Fibroblast of mammary gland (primary cell): ENCODE measurements around the gene UXS1.

Experiments
- DNase-seq: peaks from one replicate; pipeline ENCODE4 v3.0.0-alpha.2; 2010; ENCODE audit warnings: low read depth
- H3K4me3 ChIP-seq: 2 replicates; pipeline ENCODE4 v1.5.1; 2011; ENCODE audit warnings: low read depth, mild to moderate bottlenecking, low read length, moderate library complexity; ENCODE audit not compliant: control insufficient read depth
- TF ChIP-seq, protein P1 (sequence below): conservative IDR thresholded peaks from 2 replicates; pipeline ENCODE4 v1.5.1; 2011; ENCODE audit warnings: low read depth, low read length, inconsistent platforms; ENCODE audit not compliant: control insufficient read depth, insufficient read depth

UXS1 gene

DNA sequence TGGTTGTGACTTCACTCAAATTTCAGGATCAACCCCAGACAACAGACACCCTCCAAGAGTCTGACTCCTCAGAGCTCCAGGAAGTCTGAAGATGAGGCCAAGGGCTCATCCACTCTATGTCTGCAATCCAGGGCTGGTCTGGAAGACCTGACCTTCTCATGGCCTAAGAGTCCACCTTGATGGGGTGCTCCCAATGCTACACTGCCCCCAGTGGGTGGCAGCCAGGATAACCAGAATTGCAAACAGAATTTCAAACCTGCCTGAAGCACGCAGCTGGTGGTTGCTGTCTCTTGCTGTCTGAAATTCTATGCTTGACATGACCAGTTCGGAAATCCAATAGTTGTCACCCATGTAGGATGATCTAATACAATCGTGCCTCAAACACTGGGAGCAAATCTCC, 96.0 kb downstream of the UXS1 start:
- H3K4me3 ChIP-seq, result no peak overlapping the region
- DNase-seq, result peak; percentile 5
- TF ChIP-seq, protein P1, sequence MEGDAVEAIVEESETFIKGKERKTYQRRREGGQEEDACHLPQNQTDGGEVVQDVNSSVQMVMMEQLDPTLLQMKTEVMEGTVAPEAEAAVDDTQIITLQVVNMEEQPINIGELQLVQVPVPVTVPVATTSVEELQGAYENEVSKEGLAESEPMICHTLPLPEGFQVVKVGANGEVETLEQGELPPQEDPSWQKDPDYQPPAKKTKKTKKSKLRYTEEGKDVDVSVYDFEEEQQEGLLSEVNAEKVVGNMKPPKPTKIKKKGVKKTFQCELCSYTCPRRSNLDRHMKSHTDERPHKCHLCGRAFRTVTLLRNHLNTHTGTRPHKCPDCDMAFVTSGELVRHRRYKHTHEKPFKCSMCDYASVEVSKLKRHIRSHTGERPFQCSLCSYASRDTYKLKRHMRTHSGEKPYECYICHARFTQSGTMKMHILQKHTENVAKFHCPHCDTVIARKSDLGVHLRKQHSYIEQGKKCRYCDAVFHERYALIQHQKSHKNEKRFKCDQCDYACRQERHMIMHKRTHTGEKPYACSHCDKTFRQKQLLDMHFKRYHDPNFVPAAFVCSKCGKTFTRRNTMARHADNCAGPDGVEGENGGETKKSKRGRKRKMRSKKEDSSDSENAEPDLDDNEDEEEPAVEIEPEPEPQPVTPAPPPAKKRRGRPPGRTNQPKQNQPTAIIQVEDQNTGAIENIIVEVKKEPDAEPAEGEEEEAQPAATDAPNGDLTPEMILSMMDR, result peak; percentile 27

DNA sequence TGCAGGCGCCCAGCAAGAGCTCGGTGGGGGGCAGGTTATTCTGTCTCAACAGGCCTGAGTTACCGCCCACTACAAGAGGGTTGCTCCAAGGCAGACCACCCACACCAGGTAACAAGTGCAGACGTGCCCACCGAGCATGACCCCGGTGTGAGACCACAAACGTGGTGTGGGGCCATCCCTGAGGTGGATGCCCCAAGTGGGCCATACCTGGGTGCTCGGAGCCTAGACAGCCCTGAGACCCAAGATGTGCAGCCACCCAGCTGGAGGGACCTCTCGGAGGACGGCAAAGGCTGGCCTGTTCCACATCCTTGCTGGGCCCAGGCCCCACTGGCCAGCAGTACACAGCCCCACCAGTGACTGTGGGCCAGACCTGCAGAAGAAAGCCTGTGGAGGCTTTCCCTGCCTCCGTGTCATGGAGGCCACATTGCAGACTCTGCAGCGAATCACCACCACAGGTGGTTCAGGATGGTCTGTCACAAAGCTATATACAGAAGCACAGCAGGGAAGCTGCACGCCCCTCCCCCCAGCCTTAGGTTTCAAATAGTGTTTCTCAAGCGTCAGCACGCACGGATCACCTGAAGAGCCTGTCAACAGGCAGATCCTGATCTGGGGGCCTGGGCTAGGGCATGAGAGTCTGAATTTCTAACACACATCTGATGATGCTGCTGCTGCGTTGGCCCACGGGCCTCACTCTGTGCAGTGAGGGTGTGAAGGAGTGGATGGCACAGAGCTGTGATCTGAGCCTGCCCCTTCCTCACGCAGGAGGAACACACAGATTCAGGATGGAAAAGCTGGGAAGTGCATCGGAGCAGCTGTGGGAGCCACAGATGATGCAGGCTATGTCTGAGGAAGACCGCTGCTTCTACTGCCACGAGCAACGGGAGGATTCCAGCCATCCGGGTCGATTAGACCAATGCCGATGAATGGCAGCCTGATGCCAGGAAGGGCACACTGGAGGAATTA, 96.8 kb downstream of the UXS1 start:
- no peak for DNase-seq
- TF ChIP-seq, protein P1, result no peak
- H3K4me3 ChIP-seq, result no peak overlapping the region

DNA sequence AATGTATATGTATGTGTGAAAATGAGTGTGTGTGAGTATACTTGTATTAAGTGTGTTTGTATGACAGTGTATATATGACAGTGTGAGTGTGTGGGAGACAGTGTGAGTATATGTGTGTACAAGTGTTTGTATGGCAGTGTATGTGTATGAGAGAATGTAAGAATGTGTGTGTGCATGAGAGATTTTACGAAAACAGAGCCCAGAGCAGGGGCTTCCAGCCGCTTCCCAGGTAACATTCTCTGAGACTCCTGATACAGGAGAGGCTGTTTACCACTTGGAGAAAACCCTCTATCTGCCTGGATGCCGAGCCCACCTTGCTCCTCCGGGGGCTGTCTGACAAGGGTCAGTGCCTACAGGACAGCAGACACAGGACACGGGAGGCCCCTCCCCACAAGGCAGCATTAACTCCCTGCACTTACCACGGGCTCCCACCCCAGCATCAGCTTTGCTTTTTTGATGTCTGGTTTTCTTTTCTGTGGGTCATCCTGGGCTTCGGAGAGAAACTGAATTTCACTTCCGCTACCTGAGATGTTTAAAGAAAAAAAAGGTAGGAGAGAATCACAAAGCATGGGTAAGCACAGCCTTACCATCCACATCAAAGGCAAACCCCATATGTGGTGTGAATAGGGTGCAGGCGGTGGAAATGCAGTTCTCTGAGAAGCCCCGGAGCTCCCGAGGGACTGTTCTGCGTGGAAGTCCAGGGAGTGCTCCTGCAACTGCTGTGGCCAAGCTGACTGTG, 97.6 kb downstream of the UXS1 start:
- H3K4me3 ChIP-seq, result no peak overlapping the region
- DNase-seq, result no peak
- TF ChIP-seq, protein P1, result no peak

DNA sequence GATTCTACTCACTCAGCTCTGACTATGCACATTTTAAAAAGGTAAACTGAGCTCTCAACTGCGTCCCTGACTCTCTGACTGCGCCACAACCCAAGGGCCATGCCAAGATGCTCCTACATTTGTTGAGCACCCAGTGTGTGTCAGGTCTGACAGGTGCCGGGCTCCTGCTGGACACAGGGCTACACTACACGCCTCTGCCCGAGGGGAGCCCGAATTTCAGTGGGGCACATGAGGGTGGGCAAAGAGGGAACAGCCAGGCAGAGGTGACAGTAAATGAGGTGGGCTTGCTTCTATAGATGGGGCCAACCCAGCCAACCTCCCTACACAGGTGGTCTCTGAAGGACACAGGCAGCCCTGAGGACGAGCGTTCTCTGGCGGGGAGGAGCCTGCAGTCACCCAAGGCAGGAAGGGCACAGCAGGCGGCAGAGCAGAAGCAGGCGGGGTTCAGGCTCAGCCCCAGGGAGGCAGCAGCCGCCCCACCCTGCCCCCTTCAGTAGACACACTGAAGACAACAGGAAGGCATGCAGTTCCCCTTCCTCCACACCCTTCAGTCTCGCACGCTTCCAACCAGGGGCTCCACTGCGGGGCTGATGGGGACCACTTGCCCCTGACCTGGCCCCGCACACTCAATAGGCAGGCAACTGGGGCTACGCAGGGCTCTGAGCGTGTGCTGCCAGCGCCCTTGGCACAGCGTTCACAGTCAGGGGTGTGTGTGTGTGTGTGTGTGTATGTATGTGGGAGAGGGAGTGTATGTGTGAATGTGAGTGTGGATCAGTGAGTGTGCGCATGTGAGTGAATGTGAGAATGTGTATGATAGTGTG, 98.4 kb downstream of the UXS1 start:
- DNase-seq, result no peak
- no peak overlapping the region for H3K4me3 ChIP-seq
- TF ChIP-seq, protein P1, result no peak

DNA sequence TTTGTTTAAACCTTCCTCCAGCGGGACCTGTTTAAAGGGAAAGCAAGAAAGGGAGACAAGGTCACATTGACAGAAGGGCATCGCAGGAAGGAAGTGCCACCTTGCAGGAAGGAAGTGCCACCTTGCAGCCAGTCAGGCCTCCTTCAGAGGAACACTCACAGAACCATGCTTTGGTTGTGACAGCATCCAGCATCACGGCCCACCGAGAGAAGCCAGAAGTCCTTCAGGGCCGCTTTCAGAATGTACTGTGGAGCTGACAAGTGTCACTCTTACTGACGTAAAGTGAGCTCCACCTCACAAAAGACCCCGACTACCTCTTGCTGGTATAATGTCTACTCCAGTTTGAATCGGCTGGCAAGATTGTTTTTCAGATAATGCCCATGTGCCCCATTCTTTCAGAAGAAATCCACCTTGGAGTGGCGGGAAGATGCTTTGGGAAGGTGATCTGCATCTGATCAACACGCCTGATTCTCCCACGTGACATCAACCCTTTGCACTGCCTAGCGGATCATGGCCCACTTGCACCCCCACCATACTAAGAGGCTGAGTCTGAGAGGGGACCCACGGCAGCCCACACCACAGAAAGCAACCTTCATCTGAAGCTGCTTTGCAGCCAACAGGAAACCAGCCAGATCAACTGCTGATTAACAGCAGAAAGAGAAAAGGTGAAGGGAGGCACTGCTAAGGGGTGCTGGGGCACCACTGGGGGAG, 99.8 kb downstream of the UXS1 start:
- H3K4me3 ChIP-seq, result no peak overlapping the region
- DNase-seq, result no peak

More for the DNA sequence above, 99.8 kb downstream of the UXS1 start:
- TF ChIP-seq, protein P1, result no peak
